HG02571 (cell line): ENCODE data around the gene DNAJC8.

Experiments
- ATAC-seq: cut with Tn5 transposase; IDR thresholded peaks from one replicate; pipeline ENCODE4 v1.9.1; 2021; ENCODE audit warnings: mild to moderate bottlenecking, moderate library complexity; ENCODE audit not compliant: unreplicated experiment

The DNAJC8 gene

DNA sequence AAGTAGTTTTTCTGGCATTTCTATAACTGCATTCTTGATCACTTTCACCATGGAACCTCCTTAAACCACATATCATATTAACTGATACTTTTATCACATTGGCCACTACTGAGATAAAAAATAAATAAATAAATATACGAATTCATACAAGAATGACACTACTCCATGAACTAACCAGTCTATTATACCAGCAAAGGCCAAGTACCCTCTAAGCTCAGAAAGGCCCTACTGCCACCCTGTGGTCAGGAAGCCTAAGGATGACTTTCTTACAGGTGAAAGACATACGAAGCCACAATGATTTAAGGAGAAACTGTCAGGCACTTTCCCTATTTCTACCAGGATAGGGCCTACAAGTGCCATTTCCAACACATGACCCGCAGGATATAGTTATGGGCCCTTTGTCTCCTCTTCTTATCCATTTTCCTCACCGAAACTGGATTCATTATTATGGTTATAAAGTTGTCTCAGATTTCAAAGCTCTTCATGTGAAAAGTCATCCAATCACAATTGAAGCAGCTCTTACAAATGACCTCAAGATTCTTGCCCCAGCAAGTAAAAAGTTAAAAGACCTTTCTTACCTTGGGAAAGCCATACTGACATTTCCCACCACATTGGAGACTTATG is 23.9 kb downstream of the DNAJC8 start:
- ATAC-seq = no peak

DNA sequence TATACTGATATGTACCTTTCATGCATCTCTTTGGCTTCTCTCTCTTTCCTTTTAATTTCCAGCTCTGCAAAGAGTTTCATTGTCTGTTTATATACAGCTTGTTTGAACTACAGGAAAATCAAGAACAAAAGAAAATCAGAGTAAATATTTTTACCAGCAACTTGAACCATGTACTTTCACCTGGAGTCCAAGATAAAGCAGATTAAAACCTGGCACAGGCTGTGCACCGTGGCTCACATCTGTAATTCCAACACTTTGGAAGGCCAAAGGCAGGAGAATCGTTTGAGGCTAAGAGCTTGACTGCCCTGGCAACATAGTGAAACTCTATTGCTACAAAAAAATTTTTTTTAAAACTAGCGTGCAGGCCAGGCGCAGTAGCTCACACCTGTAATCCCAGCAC is 27.6 kb downstream of the DNAJC8 start:
- ATAC-seq = no peak

DNA sequence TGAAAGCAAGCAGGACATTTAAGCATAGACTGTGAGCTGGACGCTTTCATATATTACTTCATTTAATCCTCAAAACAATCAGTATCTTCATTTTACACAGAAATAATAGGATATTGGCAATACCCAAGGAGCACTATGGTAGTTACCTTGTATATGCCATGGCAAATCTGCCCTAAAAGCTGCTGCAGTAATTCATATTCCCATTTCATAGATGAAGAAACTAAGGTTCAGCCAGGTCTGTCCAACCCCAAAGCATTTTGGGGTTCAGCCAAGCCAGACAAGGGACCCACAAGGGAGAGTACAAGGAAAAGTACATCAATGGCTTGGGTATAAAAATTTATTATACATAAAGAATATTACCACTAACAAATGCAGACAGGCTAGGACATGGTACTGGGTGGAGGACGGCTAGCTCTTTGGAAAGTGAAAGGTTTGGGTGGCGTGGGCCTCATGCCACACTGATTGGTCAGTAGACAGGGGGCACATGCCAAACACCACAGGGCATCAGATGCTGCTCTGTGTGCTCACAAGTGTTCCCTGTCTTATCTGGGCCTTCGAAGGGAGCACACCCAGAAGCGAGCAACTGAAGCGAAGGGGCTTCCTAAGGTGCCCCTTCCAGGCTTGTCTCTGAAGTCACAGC is 32.5 kb downstream of the DNAJC8 start:
- ATAC-seq = no peak

DNA sequence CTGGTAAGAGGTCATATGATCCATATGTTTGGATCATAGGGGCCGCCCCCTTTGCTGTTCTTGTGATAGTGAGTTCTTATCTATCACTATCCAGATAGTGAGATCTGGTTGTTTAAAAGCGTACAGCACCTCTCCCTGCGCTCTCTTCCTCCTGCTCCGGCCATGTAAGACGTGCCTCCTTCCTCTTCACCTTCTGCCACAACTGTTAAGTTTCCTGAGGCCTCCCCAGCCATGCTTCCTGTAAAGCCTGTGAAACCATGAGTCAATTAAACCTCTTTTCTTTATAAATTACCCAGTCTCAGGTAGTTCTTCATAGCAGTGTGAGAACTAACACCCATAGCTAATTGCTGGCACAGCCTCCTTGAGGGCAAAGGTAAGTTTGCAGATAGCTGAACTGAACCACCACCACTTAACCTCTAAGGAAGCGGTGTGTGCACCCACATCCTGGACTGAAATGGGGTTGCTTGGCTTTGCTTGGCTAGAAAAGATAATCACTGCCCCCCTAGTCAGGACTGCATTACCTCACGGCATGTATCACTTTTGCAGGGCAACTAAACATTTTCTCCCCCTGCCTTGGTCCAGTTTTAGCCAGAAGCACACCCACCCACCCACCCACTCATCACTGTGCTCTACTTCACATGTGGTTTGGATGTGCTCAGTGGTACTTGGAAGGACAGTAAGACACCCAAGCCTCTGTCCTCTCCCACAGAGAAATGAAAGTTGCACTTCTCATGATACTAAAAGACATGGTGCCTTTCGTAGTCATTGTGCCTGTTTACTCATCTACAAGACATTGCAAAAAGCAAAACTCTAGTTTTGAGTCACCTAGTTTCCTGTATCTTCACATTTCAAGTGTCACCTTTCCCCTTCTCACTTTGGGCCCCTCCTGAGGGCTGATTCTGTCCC is 33.2 kb downstream of the DNAJC8 start:
- ATAC-seq = peak; percentile 71

DNA sequence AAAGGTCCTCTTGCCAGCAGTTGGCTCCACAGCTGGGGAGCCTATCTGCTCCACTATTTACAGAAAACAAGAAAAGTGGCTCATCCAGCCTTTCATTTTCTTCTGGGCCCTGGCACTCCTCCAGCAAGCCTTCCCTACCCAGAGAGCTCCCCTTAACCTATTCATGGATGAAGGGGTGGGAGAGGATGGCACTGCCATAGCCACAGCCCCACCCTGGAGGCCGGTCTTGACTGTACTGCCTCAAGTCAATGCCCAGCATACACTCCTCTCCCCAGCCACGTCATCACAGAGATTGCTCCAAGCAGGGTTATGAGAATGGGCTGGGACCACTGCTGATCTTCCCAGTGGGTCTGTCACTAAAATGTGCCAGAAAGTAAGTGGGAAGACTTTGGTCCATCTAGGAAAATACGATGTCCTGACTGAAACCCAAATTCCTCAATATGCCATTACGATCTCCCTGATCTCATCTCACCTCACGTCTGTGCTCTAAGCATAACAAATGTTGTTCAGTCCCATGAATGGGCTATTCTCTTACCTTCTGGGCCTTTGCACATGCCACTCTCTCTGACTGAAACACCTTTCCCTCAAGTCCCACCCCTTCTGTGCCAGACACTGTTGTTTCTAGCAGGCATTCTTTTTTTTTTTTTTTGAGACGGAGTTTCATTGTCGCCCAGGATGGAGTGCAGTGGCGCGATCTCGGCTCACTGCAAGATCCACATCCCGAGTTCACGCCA is 35.0 kb downstream of the DNAJC8 start:
- ATAC-seq = no peak

DNA sequence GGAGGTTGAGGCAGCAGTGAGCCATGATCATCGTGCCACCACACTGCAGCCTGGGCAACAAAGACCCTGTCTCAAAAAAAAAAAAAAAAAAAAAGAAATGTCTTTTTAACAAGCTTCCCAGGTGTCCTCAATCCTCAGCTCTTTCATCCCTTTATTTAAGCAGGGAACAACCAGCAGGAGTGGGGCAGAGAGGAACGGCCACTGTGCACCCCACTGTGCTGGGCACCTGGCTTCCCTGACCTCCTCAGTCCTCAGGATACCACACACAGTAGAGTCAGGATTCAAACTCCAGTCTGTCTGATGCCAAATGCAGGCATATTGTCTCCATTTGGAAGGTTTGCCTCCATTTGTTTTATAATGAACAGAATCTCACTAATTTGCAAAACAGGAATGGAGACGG is 36.5 kb downstream of the DNAJC8 start:
- ATAC-seq = no peak

DNA sequence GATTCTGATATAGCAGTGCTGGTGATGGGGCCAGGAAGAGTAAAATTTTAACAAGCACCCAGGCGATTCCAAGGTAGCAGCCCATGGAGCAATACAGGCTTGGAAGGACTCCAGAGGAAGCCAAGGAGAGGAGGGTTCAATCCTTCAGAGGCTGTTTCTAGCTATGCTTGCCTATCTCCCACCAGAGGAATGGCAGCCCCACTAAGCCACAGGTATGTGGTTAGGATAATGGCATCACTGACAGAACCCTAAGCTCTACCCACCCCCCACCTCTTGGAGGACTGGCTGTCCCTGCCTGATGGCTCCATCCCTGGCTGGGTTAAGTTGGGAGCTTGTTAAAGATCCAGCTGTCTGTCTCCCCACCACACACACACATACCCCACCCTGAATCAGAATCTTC is 37.0 kb downstream of the DNAJC8 start:
- no peak for ATAC-seq

DNA sequence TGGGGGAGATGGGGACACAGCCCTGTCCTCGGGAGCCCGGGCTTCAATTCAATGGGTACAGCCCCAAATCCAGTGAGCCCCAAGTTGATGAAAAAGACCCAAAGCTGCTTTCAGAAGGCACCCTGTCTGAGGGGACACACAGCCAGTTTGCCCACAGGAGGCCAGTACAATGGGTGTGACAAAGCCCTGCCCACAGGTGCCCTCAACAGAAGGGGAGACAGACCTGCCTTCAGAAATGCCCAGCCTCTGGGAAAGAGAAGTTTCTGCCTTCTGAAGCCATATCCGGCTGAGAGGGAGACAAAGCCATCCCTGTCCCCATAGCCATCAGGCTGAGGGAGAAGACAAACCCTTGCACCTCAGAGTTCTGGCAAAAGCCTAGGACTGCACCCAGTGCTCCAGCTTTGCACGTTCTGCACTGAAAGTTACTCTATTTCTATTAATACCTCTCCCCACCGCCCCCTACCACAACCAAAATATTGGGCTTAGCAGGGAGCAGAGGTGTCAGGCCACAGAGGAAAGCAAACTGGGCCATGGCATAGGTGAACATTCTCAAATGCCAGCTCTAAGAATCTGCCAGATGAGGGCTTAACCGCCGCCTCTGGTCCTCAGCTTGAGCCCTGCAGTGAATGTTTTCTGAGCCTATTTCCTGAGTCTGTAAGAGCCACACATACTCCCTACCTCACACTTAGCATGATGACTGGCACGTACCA is 38.3 kb downstream of the DNAJC8 start:
- ATAC-seq = no peak

DNA sequence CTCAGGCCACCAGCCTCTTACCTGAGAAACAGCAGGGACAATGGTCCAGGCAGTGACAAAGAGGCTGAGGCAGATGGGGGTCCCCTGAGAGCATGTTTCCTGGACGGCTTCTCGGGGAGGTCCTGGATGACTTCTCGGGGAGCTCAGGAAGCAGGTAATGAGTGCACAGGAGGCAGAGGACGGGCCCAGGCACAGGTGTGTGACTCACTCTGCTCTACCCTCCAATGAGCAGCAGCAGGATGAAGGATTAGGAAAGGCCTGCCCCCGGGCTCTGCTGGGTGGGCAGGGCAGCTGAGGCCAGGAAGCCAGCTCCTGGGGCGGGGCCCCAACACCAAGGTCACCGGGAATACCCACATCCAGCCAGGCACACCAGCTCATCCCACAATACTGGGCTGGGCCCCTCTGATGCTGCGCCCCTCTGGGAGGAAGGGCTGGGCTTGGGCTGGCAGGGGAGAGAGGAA is 39.1 kb downstream of the DNAJC8 start:
- ATAC-seq = no peak

DNA sequence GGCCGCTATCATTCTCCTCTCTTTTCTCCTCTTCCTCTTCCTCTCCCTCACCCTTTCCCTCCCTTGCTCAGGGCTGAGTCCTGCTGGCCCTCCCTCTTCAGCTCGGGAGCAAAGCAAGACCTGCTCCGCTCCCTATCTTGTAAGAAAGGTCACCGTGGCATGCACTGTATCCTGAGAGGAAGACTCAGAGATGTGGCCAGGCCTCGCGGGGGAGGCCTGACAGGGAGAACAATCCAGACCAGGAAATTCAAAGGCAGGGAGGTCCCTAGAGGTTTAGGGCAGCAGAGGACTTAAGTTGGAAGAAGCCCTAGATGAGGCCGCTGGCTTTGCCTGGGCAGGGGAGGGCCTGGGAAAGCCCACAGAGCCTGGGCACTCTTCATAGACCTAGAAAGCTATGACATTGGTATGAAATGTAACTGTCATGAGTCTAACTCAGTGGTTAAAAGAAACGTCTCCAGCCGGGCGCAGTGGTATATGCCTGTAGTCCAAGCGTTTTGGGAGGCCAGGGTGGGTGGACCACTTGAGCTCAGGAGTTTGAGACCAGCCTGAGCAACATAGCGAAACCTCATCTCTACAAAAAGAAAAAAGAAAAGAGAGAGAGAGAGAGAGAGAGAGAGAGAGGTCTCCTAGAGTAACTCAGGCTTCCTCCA is 41.7 kb downstream of the DNAJC8 start:
- ATAC-seq = no peak

DNA sequence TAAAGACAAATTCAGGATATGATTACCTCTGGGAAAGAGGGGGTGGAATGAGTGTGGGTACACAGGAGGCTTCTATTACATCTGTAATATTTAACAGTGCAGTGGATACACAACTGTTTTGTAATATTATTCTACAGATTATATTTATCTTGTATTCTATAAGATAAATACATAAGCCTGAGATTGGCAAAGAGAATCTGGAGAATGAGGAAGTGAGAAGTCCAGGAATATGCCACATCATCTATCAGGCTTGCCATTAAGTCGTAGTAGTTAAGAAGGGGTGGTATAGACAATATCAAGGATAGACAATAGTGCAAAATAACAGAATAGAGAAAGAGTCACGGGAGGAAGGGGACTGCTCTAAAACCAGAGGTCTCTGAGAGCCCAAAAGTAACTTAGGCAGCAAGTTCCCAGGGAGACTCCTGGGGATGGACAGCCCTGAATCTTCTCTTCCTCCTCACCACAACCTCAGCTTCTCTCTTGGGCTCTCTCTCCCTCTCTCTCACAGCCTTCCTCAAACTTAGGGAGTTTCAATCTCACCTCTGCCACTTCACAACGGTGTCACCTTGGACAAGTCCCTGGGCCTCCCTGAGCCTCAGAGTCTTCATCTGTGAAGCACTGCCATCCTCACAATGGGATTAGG is 42.4 kb downstream of the DNAJC8 start:
- ATAC-seq = no peak

DNA sequence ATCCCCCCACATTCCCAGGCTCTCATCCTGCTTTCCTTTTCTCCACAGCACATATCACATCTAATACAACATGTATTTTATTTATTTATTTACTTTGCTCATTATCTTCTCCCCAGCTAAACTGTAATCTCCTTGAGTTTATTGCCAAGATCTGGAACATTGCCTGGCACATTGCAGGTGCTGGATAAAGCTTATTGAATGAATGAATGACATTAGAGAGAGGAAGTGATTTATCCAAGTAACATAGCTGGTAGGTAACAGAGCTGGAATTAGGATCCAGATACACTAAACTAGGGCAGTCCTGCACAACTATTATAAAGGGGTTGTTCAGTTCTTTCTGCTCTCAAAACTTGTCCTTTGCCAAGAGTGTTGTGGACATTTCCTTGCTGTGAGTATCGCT is 47.8 kb downstream of the DNAJC8 start:
- no peak for ATAC-seq

DNA sequence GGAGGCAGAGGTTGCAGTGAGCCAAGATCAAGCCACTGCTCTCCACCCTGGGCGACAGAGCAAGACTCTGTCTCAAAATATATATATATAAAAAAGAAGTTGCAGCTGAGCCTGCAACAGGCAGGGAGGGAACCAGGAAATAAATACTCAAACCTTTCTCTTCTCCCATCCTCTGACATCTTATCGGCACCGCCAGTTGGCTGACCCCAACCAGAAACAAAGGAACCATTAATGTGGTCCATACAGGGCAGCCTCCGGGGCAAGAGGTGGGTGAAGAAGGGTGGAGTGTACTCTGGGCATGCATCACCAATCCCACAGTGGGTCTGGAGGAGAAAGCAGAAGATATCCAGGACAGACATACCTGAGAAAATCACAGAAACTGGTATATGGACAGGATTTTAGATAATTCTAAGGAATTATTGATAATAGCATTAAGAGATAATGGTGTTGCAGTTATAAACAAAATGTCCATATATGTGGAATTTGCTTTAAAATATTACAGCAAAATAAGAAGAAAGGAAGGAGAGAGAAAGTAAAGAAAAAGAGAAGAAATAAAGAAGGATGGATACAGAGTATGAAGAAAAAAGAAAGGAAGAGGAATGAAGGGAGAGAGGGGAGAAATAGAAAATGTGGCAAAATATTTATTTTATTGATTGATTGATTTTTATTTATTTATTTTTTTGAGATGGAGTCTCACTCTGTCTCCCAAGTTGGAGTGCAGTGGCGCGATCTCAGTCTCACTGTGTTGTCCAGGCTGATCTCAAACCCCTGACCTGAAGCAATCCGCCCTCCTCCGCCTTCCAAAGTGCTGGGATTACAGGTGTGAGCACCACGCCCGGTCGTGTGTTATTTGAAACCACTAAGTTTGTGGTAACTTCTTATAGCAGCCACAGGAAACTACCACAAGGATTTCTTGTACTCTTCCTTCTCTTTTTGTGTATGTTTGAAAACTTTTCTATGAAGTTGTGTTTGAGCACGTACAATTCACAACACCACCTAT is 52.2 kb downstream of the DNAJC8 start:
- ATAC-seq = no peak

DNA sequence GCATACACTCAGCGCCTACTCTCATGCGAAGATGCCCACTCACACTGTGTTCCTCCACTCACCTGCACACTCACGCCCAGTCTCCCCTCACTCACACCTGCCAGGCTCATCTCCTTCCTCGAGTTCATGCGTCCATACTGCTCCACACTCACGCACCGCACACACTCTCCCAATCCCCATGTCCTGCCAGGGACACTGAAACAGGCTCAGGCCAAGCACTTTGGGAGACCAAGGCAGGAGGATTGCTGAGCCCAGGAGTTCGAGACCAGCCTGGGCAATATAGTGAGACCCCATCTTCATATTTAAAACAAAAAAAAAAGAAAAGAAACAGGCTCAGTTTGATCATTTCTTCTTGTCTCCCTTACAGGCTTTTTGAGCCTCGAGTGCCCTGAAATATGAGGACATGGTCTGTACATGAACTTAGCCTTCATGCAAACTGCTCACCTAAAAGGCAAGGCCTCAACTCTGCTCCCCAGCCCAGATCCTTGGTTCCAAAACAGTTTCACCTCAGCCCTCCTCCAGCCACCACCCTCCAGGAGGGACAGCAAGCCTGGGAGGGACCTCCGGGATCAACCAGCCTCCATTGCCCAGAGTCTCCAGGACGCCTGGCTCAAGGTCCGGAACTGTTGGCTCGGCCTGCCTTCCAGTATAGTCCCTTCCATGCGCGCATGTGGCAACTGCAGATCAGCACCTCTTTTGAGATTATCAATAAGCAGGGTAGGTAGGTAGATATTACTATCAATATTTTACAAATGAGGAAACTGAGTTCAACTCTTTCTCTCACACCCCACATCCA is 53.9 kb downstream of the DNAJC8 start:
- no peak for ATAC-seq

DNA sequence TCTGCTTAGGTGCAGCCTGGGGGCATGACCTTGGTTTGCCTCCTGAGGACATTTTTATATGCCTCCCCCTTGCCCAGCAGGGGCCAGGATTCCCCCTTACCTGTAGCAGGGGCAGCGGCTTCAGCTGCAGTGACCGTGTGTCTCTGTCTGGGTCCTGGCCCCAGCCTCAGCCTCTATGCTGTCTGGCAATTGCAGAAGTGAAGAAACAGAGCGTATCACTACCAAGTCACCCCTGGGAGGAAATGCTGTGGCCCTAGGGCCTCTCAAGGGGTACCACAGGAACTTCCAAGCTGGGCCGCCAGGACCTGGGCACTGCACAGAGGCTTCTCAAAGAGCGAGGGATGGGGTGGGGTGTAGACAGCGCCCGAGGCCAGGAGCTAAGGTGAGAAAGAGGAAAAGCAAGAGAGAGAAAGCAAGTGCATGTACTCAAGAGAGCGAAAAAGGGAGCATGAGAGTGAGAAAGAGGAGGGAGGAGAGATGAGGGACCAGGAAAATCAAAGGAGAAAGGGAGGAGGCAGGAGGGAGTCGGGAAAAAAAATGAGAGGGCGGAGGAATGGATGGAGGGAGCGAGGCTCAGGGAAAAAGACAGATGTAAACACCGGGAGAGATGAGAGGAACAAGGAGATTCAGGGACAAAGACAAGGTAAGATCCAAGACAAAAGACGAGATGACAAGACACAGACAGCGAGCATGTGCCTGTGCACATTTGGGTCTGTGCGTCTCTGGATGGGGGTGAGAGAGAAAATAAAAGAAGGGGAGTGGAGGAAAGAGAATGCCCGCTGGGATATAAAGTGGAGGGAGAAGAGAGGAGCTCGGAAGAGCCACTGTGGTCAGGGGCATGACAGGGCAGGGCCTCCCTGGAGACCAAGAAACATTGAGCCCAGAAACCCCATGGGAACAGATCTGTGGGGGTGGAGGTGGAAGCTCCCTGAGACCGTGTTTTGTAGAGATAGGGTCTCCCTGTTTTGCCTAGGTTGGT is 56.0 kb downstream of the DNAJC8 start, which contains the start of gene PTAFR:
Gene PTAFR, minus strand, starts transcription at position 199 of the 979 bp plus-strand sequence. CDS start 25,669 bp downstream, outside the sequence.
- ATAC-seq = no peak

DNA sequence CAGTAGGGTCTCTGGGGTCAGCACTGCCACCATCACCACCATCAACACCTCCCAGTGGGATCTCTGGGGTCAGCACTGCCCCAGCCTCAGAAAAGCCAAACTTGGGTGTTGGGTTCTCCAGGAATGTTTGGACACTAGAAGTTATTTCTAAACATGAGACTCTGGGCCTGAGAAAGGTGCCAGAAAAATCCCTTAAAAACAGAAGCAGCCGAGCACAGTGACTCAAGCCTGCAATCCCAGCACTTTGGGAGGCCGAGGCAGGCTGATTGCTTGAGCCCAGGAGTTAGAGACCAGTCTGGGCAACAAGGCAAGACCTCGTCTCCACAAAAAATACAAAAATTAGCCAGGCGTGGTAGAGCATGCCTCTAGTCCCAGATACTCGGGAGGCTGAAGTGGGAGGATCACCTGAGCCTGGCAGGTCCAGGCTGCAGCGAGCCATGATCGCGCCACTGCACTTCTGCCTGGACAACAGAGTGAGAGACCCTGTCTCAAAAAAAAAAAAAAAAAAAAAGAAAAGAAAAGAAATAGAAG is 56.8 kb downstream of the DNAJC8 start:
- no peak for ATAC-seq
